GM18868 (cell line): Measurements from ENCODE around the gene EHD2.

Experiments
- ATAC-seq: cut with Tn5 transposase; IDR thresholded peaks from one replicate; pipeline ENCODE4 v1.9.1; 2021; ENCODE audit warnings: mild to moderate bottlenecking, moderate library complexity; ENCODE audit not compliant: unreplicated experiment

The EHD2 gene

DNA sequence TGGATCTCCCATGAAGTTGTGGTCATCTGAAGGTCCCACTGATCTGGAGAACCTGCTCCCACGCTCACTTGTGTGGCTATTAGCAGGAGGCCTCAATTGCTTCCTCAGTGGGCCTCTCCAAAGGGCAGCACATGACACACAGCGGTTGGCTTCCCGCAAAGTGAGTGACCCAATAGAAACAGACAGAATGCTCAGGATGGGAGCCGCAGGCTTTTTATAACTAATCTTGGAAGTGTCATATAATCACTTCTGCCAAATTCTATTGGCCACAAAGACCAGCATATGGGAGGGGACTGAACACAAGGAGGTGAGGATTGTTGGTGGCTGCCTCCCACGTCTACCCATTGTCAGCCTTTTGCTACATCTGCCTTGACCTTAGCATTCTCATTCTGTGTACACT, 22.1 kb upstream of the EHD2 start:
- no peak for ATAC-seq

DNA sequence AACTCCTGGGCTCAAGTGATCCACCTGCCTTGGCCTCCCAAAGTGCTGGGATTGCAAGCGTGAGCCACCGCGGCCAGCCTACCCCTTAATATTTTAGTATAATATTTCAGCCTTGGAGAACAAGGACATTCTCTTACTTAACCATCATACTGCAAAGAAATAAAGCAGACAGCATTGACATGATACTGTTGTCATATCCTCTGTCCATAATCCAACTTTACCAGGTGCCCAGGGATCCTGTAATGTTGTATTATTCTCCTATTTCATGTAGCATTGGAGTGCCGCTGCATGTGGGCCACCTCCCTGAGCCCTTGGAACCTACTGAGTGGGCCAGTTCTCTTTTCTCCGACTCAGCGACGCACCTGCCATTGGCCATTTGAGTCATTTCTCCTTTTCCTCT, 21.4 kb upstream of the EHD2 start:
- ATAC-seq: no peak

DNA sequence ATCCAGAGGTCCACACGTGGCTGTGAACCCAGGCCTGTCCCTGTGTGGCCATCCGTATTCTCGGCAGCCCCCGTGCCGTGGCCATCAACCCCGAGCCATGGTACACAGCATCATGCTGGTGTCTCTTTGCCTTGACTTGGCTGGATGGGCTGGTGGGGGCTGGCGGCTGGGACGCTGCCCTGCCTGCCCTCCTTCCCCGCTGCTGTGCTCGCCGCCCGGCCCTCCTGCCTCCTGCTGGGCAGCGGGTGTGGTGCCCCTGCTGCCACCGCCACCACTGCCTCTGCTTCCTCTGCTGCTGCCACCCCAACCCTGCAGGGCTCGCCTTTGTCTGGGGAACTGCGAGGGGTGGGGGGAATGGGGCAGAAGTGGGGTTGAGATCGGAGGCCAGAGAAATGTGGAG, 19.7 kb upstream of the EHD2 start:
- no peak for ATAC-seq

DNA sequence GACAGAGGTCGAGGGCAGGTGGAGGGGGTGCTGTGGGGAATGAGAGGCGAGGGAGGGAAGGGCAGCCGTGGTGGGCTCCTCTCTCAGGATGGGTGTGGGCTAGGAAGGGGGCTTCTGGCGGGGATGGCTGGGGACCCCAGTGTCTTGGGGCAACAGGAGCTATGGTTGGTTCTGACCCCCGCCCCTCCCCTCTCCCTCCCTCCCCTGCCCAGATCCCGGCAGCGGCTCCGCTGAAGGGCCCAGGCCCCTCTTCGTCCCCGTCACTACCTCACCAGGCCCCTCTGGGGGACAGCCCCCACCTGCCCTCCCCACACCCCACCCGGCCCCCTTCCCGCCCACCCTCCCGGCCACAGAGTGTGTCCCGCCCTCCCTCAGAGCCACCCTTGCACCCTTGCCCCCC, 19.3 kb upstream of the EHD2 start:
- ATAC-seq: no peak

DNA sequence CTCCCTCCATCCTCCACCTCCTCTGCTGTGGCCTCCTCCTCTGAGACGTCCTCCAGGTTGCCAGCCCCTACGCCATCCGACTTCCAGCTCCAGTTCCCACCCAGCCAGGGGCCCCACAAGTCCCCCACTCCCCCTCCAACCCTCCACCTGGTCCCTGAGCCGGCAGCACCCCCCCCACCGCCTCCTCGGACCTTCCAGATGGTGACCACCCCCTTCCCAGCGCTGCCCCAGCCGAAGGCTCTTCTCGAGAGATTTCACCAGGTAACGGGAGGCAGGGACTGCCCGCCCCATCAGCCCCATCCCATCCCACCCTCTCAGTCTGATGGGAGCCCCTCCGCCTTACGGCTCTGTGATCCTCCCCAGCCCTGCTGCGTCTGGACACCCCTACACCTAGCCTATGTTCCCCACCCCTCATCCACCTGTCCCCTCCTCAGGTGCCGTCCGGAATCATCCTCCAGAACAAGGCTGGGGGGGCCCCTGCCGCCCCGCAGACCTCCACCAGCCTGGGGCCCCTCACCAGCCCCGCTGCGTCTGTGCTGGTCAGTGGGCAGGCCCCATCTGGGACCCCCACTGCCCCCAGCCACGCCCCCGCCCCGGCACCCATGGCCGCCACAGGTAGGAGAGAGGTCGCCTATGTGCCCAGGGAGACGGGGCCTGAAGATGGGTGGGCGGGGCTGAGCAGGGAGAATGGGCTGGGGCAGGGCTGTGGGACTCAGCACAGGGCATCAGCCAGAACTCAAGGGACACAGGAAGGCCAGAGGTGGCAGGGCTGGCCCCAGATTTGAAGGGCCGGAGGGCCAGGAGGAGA, 18.6 kb upstream of the EHD2 start:
- ATAC-seq: no peak

DNA sequence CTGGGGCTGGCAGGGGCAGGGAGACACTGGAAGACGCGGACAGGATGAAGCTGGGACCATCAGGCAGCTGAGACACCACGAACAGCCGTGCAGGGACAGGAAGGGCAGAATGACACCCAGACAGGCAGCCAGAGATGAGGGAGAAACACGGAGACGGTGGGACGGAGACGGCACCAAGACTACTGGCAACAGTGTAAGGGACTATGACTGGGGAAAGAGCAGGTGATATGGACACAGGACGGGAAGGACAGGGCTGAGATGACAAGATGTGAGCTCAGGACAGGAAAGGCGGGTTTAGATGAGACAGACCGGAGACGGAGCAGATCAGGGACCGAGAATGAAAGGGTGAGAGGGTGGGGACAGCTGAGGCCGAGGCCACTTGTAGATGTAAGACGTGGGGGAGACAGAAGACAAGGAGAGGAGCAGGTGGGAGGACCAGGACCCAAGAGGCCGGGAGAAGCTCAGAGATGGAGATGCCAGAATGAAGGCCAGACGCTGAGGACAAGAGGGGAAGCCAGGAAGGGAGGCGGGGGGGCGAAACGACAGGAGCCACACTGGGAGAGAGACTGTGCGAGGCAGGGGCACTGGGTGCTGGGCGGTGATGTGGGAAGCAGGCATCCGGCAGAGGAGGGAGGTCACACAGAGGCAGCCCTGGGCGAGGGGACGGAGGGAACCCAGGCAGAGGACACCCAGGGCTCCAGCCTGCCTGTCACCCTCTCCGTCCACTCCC, 17.5 kb upstream of the EHD2 start:
- no peak for ATAC-seq

DNA sequence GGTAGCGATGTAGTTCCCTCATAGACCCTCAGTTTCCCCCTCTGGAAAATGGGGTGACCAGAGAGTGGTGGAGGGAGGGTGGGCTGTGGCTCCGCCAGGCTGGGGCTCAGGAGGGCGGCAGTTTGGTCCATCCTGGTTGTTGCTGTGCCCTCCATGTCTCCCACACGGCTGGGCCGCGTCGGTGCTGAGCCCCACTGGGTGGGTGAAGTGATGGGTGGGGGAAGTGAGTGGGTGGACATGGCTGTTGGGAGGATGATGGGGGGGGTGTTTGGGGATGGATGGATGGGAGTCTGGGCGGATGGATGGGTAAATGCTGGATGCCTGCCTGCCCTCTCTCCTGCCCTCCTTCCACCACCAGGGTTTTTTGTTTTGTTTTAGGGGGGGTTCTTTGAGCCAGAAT, 16.6 kb upstream of the EHD2 start:
- ATAC-seq: no peak

DNA sequence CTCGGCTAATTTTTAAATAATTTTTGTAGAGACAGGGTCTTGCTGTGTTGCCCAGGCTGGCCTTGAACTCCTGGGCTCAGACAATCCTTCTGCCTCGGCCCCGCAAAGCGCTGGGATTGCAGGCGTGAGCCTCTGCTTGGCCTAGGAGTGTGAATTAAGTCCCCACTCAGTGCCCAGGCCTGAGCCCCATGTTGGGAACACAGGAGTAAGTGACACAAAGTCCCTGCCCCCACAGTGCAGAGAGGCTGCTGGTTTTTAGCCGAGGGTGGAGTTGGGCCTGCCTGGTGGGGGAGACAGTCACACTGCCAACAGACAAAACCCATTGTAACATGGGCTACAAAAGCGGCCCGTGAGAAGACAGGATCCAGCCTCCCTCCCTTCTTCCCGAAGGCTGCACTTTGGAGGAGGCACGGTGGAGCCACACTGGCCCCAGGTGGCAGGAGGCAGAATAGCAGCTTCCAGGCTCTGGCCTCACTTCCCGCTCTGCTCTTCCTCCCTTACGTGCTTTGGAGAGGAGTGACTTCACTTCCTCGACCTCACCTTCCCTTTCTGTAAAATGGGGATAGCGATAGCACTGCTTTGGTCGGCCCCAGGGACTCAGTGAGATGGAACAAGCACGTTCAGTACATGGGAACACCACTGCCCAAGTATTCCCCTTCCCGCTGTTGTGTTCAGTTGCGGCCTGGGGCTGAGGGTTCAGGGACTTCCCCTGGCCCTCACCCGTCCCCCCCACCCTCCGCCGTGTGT, 15.2 kb upstream of the EHD2 start:
- no peak for ATAC-seq

DNA sequence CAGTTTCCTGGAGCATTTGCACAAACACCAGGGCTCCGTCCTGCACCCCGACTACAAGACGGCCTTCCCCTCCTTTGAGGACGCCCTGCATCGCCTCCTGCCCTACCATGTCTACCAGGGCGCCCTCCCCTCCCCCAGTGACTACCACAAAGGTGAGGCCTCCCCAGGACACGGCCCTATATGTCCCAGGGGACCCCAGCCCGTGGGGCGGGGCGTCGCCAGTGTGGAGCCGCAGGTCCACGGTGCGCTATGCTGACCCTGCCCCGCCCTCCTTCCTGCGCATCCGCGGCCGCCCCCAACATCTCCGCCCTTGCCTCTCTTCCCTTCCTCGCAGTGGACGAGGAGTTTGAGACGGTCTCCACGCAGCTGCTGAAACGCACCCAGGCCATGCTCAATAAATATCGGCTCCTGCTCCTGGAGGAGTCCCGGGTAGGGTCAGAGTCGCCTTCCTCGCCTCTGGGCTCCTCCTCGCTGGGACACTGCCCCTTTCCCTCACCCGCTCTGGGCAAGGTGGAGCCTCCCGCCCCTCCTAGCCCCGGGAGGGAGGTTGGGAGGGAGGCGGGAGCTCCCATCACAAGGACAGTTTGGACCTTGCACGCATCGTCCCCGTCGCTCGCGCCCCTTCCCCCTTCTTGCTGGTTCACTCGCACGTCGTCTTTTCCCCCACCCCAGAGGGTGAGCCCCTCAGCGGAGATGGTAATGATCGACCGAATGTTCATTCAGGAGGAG, 14.4 kb upstream of the EHD2 start:
- ATAC-seq: no peak

DNA sequence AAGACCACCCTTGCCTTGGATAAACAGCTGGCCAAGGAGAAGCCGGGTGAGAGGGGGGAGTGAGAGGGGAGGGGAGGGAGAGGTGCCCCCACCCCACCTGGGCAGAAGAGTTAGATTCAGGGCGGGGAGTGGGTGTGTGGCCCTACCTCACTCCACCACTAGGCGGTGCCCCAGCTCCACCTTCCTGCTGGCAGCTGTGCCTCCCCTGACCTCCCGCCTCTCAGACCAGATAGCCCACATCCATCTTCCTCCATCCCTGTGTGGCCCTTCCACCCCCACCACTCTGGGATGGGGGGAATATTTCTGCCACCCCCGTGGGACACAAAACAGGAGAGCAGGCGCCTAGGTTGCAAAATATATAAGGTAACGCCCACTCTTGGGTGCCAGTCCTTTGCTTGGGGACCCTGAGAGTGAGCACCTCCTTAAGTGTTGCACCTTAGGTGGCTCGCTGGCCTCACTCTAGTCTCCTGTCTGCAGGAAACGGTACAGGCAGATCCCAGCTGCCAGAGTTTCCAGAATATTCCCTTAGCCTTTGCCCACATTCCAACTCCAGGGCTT, 13.8 kb upstream of the EHD2 start:
- ATAC-seq: no peak

DNA sequence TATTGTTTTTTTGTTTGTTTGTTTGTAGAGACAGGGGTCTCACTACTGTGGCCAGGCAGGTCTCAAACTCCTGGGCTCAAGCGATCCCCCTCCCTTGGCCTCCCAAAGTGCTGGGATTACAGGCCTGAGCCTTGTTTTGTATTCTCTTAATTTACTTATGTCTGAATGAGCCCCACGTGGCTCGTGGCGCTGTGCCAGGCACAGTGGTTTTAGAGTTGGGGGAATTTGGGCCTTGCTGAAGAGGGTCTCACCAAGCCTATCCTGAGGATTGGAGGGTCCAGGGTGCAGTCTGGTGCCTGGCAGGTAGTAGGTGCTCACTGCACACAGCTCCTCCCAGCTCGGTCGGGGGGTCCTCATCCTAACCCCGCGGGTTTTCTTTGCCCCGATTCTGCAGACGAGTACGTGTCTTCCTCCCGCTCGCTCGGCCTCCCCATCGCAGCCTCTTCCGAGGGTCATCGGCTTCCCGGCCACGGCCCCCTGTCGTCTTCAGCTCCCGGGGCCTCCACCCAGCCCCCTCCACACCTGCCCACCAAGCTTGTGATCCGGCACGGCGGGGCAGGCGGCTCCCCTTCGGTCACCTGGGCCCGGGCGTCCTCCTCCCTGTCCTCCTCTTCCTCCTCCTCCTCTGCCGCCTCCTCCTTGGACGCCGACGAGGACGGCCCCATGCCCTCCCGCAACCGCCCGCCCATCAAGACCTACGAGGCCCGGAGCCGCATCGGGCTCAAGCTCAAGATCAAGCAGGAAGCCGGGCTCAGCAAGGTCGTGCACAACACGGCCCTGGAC, 12.1 kb upstream of the EHD2 start:
- no peak for ATAC-seq

DNA sequence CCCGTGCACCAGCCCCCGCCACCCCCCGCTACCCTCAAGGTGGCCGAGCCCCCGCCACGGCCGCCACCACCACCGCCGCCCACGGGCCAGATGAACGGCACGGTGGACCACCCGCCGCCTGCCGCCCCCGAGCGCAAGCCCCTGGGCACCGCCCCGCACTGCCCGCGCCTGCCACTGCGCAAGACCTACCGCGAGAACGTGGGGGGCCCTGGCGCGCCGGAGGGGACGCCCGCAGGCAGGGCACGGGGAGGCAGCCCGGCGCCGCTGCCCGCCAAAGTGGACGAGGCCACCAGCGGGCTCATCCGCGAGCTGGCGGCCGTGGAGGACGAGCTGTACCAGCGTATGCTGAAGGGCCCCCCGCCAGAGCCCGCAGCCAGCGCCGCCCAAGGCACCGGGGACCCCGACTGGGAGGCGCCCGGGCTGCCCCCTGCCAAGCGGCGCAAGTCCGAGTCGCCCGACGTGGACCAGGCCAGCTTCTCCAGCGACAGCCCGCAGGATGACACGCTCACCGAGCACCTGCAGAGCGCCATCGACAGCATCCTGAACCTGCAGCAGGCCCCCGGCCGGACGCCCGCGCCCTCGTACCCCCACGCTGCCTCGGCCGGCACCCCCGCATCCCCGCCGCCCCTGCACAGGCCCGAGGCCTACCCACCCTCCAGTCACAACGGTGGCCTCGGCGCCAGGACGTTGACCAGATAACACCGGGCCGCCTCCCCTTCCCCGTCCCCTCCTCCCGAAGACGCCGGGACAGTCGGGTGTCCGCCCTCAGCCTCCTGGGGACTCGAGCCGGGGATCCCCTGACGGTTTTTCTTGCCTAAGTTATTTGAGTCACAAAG, 11.3 kb upstream of the EHD2 start:
- ATAC-seq: no peak

DNA sequence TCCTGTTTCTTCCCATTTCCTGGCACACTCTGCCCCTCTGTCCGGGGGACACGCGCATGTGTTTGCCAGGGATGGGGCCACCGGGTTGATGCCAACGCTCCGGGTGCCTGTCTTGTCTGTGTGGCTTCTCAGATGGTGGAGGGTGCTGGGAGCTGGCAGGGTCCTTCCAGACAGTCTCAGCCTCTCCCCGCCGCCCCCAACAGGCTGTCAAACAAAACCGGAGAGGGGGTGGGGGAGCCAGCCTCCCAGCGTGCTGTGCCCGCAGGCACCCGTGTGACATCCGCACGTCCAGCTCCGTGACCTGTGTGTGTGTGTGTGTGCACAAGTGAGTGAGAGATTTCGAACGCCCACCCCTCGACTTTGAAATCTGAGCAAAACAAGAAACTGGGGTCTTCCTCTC, 10.6 kb upstream of the EHD2 start:
- no peak for ATAC-seq

DNA sequence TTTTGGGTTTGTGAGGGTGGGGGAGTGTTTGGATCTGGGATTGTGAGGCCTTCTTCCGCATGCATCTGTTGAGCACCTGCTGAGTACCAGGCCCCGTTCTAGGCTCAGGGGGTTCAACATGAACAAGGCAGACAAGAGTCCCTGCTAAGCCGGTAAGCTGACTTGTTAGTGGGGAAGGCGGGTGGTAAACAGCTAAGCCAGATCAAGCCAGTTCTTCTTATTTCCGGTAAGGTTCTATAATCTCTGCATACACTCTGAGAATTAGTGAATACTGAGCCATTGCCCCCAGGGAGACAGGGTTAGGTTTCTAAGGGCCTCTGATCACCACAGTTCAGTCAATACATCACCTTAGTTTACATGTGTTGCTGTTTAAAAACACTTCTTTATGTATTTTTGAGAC, 9.9 kb upstream of the EHD2 start:
- ATAC-seq: no peak

DNA sequence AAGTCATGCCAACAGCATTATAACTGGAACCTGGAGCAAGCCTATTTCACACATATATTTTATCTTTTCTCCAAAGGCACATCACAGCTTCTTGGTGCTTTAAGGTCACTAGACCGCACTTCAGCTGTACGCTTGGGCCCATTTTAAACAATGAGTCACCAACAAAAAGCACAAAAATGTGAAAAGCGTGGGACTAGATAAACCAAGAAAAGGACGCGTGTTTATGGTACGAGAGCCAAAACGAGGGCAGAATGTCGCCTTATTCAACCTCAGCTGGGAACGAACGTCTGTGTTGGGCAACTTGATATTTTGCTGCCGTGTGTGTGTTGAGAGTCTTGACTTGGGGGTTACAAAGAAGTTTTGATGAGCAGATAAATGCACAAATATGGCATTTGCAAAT, 9.2 kb upstream of the EHD2 start:
- ATAC-seq: no peak

DNA sequence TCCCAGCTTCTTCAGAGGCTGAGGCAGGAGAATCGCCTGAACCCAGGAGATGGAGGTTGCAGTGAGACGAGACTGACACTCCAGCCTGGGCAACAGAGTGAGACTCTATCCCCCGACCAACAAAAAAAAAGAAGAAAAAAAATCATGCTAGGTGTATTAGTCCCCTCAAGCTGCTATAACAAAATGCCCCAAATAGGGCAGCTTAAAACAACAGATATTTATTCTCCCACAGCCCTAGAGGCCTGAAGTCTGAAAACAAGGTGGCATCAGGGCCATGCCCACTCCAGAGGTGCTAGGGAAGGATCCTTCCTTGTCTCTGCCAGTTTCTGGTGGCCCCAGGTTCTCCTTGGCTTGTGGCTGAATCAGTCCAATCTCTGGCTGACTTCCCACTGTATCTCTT, 8.6 kb upstream of the EHD2 start:
- no peak for ATAC-seq

DNA sequence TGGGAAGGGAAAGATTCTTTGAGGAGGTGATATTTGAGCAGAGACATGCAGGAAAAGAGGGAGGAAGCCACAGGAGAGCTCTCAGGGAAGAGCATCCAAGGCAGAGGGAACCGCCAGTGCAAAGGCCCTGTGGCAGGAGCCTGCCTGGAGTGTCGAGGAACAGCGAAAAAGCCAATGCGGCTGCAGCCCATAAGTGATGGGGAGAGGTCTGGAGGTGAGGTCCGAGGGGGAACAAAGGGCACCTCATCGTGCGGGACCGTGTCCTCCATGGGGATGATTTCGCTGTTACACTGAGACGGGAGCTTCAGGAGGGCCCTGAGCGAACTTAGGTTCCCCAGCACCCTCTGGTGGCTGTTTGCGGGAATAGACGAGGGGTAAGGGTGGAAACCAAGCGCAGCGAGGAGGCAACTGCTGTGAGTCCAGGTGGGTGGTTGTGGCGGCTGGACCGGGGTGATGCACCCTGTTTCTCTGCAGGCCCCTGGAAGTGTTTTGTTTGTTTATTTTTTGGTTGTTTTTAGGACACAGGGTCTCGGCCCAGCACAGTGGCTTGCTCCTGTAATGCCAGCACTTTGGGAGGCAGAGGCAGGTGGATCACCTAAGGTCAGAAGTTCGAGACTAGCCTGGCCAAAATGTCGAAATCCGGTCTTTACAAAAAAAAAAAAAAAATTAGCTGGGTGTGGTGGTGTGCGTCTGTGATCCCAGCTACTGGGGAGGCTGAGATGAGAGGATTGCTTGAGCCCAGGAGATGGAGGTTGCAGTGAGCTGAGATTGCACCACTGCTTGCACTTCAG, 5.9 kb upstream of the EHD2 start:
- ATAC-seq: no peak

DNA sequence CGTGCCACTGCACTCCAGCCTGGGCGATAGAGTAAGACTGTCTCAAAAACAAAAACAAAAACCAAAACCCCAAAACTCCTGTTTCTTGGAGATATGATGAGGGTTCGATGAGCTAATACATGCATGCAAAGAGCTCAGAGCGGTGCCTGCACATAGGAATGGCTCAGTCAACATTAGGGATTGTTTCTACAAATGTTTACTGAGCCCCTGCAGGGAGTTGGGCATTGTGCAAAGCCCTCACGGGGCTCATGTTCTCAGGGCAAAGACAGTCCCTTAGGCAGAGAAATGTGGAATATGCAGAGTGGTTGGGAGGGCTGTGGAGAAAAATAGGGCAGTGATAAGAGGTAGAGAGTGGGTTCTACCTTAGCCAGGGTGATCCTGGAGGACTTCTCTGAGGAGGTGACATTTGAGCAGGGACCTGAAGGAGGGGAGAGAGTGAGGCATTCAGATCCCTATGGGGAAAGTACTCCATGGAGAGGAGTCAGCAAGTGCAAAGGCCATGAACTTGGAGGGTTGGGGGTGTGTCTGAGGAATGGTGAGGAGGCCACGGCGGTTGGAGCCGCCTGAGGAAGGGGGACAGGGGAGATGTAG, 1.5 kb upstream of the EHD2 start:
- no peak for ATAC-seq
